GM21825 (cell line): ENCODE data around the gene SPRING1.
"Not testable (repeated sequence)": the region's sequence is repeated elsewhere in the genome, so short reads cannot be mapped to it uniquely, and the experiment has no call there.

Source experiments
- ATAC-seq: cut with Tn5 transposase; IDR thresholded peaks from one replicate; pipeline ENCODE4 v1.9.1; 2021; ENCODE audit warnings: mild to moderate bottlenecking, moderate library complexity; ENCODE audit not compliant: unreplicated experiment

The SPRING1 gene

DNA sequence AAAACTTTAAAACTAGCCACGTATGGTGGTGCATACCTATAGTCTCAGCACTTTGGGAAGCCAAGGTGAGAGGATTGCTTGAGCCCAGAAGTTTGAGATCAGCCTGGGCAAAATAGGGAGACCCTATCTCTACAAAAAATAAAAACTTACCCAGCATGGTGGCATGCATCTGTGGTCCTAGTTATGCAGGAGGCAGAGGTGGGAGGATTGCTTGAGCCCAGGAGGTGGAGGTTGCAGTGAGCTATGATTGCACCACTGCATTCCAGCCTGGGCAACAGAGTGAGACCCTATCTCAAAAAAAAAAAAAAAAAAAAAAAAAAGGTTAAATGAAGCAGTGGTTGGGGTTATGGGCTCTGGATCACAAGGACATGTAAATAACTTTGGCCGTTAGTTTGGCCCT lies 4.9 kb upstream of the SPRING1 start:
- not testable (repeated sequence) for ATAC-seq

DNA sequence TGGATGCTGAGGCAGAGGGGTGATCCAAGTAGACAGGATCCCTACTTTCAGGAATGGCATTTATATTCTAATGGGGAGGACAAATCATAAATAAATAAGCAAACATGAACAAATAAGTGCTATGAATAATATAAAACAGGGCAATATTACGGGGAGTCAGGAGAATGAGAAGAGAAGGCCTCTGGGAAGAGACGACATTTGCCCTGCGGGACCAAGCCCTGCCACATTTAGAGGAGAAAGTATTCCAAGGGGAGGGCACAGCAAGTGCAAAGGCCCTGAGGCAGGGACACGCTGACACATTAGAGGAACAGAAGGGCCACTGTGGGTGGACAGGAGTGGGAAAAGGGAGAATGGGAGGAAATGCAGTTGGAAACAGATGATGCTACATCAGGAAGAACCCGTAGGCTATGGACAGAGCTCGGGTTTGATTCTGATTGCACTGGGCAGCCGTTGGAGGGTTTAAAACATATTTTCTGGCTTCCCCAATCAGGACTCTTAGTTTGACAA lies 1.6 kb upstream of the SPRING1 start:
- no peak for ATAC-seq

DNA sequence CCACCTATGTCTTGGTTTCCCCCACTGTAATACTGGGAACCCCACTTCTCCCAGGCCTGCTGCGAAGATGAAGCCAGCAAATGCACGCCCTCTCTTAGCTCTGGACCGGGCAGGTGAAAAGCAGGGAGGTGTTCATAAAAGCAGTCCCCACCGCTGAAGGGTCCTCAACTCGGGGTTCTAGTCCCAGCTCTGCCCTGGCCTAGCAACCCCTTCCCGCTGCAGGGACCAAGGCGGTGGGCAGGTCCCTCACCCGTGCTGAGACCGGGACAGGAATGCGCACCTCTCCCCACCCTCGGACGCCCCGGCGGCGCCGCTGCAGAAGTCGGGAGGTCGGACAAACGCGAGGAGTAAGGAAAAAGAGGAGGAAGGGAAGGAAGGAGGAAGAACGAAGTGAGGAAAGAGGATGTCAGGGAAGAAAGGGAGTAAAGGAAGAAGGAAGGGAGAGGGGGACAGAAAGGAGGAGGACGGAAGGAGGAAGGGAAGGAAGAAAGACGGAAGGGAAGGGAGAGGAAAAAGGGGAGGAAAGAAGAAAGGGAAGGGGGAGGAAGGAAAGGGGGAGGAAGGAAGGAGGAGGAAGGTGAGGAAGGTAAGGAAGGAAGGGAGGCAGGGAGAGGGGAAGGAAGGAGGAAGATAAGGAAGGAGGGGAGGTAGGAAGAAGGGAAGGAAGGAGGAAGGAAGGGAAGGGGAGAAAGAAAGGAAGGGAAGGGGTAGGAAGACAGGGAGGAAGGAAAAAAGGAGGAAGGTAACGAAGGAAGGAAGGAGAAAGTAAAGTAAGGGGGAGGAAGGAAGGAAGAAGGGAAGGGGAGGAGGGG lies 701 bp downstream of the SPRING1 start:
- no peak for ATAC-seq

DNA sequence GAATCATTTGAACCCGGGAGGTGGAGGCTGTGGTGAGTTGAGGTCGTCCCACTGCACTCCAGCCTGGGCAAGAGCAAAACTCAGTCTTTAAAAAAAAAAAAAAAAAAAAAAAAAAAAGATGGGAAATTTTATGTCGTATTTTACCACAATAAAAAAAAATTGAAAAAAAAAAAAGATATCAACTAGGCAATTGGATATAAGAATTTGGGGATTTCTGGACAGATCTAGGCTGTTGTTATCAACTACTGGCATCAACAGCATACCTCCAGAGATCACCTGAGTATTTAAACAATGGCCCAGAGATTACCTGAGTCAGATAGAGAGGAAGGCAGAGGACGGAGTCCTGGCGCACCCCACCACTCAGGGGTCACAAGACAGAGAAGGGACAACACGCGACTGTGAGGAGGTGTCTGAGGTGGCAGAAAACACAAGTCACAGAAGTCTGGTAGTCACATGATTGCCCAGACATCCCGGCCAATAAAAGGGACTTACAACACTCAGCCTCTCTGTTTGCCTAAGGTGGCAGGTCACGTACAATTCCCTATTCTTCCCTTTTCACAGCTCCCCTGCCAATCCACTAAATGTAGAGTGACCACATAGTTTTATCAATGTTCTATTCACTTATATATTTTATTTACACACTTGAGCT lies 1.8 kb downstream of the SPRING1 start:
- no peak for ATAC-seq

DNA sequence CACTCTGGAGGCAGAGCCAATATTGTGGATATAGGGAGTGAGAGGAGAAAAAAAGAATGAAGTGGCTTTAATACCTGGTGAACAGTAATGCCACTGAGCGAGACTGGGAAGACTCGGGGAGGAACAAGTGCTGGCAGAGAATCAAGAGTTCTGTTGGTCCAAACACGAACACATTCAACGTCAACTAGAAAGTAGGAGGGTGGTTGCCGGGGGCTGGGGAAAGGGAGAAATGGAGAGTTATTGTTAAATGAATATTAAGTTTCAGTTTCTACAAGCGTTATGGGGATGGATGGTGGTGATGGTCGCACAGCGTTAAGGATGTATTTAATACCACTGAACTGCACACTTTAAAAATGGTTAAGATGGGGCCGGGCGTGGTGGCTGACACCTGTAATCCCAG lies 2.8 kb downstream of the SPRING1 start:
- ATAC-seq = no peak

DNA sequence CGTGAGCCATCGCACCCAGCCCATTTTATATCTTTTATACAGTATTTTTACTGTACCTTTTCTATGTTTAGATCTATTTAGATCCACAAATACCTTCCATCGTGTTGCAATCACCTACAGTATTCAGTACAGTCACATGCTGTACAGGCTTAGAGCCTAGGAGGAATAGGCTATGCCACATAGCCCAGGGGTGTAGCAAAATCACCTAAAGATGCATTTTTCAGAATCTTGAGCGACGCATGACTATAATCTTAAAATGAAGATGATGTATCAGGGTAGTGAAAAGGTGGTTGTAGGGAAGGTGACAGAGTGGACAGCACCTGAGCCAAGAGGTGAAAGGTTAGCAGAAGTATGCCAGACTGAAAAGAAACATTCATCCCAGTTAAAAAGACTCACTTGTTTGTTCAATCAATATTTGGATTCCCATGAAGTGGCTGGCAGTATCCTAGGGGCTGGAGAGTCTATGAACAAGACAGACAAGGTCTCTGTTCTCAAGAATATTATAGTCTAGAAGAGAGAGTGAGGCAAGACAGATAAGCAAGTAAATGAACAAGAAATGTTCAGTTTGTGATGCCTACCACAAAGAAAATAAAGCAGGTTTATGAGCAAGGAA lies 3.6 kb downstream of the SPRING1 start:
- no peak for ATAC-seq

DNA sequence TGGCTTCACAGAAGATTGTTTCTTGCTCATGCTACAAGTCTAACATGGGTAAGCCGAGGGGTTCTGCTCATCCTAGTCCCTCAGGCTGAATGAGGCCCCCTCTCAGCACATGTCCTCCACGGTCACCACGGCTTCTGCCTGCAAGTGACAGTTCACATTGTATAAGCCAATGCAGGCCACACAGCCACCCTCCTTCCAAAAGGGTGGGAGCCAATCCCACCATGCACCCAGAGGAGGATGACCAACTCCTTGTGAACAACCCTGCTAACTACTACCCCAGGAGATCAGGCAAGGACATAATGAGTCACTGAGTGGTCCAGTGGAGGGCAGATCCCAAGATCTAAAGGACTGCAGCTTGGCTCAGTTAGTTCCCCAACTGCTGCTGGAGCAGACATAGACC lies 6.1 kb downstream of the SPRING1 start:
- no peak for ATAC-seq

DNA sequence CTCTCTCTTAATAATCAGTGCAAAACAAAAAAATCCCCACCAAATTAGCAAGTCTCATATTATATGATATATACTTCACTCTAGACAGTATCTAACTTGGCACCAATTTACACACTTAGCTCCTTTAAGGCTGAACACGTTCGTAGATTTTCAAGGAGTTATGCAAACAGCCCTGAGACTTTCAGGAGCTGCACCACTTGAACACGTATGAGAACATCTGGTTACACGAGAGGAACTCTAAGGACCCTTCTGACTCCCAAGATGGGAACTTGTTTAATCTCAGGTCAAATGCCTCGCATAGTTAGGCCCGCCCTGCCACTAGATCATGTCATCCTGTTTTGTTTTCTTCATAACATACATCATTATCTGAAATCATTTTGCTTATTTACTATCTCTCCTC lies 10.0 kb downstream of the SPRING1 start:
- no peak for ATAC-seq

DNA sequence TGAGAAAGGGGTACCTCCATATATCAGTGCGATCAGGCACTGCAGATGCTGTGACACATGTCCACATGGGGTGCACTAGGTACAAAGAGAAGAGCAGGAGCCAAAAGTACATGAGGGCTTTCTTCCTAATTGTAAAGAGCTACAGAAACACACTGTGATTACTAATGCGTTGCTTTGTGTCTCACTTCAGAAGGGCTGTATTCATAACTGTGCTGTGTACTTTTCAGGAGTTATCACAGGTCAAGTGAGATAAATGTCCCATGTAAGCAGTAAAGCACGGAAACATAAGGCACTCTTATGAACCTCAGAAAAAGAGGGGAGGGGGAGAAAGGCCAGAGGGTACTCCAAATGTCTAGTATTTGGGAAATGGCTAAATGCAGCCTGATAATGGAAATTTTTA lies 10.6 kb downstream of the SPRING1 start:
- no peak for ATAC-seq

DNA sequence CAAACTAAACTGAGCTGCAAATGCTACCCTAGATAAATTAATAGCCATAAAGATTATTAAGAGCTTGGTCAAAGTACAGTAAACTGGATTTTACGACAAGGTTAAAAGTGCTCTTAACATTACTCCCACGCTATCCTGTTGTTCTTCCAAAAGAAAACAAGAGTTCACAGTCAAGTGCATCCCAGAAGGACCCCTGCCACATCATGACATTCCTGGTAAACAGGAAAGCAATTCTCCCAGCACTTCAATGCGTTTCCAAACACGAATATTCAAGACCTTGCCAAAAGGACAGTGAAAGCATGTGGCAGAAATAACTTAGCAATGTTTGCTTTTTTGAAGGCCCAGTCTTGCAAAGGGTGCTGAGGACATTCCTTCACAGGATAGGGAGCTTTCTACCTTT lies 11.2 kb downstream of the SPRING1 start:
- ATAC-seq = no peak

DNA sequence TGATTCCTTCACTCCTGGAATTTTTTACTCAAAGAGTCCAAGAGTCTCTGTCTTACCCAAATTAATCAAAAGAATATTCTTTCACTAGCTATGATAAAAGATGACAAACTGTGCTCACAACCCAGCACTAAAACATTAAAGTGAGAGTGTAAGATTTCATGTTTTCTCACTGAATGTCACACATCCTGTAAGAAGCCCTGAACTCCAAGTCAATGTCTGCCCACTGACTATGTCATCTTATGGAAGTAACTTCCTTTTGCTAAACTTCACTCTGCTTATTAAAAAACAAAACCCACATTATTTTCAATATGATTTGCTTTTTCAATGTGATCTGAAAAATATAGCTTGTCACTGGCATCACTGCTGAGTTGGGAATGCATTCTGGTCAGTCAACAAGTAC lies 15.6 kb downstream of the SPRING1 start:
- ATAC-seq = no peak

DNA sequence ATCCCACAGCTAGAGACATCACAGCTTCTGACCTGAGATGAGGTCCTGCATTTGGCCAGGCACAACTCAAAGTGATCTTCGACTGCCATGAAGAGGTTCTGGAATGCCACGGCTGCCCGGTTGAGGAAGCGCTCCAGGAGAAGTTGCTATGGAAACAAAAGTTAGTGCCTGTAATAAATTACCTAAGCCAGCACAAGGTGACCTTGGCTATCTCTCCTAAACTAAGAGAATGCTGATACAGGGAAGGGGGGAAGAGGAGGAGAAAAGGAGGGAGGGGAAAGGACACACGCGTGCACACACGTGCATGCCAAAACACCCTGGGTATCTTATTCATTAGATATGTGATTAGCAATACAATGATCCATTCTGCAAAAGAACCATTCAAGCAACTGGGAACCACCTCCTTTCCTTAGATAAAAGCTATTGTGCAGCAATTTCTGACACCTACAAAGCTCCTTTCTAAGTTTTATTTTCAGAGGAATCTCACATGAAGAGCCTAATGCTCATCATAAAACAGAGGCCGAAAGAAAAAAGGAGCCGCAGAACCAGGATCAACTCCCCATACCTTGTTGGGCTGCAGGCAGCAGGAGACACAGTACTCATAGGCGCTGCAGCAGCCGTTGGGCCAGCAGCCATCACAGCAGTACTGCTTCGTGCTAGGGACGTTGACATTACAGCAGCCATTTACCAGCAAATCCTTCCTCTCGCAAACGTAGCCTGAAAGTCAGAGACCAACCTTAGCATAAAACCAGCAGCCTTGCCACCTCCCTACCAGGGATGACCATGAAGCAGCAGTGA lies 17.9 kb downstream of the SPRING1 start:
- ATAC-seq = no peak

DNA sequence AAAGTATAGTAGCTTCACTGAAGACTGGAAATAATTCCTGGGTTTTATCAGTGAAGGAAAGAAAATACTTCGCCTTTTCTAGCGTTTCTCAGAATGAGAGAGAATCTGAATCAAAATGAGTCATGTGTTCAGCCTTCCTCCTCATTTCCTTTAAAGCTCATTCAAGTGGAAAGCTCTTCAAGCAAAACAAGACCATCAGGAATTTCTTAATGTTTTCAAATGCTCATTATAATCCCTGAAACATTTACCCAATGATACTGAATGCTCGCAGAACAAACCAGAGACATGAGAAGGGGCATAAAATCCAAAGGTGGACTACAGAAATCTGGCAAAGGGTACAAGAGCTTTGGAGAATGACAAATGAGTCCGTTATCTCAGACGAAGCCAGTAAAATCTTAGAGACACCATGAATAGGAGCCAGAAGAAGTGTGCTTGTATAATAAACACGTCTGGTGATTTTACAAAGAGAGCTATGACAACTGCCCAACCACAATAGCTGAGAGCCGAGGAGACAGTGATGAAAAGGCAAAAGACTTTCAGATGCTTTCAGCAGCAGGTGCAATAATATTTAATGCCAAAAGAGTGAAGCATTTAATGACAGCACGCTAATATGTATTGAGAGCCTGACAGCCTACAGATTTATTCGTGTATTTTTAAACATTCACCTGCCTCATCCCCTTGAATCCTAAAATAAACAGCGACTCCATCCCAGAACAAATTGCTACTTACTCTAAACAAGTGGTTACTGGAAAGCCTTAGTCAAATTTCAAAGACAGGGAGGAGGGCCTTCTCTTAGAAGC lies 19.0 kb downstream of the SPRING1 start:
- ATAC-seq = no peak

DNA sequence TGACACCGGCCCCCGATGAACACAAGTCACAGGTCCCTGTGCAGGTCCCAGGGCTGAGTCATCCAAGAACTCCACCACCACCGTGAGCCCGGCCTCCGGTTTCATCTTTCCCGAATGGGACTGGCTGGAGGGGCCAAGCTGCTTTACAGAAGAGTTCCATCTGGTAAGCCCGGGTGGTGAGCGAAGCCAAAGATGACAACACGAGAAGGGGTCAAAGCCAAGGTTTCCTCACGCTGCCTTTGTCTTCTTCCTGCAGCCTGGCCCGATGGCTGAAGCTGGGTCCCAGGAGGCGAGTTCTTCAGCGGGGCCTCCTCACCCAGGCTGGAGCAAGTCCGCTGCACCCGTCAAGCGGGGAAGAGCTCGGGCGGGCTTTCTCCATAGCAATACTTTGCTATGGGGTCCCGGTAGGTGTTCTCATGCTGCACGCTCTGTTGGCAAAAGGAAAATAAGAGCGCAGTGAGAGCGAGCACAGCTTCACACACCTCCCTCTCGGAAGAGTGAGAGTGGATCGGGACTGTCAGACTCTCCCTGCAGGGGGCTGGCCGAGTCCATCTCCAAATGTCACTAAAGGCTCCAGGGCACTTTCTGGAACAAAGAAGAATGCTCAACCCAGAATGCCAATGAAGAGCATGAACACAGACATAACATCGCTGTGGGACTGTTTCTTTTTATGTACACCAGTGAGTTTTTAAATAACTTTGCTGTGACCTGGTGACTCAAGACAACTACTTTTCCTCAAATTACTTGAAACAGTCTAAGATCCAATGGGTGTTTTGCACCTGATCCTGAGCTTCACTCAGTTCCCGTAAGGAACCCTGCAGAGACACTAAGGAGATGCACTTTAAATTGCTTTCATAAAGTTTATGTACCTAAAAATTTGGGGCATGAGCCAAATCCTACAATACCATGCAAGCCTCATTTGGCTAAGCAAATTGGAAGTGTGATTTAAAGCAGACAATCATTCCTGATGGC lies 20.1 kb downstream of the SPRING1 start:
- no peak for ATAC-seq

DNA sequence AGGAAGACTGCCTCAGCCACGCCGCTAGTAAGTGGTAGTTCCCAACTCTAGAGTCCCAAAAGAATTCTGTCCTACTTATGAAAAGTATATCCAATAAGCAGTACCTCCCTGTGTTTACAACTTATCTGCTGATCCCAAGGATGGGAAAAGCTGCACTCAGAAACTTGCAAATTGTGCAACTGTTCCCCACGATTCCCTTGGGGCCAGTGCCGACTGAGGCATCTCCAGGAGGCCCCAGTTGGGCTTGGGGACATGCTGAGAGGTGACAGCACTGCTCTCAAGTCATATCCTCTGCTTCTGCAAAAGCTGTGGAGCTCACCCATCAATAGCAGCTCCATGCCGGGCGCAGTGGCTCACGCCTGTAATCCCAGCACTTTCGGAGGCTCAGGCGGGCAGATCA lies 23.7 kb downstream of the SPRING1 start:
- ATAC-seq = no peak

DNA sequence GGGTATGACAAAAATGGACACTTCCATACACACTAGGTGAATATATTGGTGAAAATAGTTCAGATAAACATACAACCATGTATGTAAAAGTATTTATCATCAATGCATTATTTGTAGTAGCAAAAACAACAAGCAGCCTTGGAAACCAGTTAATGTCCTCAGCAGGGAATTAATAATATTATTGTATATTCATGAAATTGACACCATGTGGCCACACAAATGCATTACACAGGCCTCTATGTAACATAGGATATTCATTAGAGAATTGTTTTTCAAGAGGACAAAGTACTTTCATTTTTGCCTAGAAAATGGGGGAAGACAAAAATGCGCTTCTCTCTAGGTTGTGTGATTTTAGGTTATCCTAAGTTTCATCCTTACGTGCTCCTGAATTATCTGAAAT lies 24.3 kb downstream of the SPRING1 start:
- no peak for ATAC-seq

DNA sequence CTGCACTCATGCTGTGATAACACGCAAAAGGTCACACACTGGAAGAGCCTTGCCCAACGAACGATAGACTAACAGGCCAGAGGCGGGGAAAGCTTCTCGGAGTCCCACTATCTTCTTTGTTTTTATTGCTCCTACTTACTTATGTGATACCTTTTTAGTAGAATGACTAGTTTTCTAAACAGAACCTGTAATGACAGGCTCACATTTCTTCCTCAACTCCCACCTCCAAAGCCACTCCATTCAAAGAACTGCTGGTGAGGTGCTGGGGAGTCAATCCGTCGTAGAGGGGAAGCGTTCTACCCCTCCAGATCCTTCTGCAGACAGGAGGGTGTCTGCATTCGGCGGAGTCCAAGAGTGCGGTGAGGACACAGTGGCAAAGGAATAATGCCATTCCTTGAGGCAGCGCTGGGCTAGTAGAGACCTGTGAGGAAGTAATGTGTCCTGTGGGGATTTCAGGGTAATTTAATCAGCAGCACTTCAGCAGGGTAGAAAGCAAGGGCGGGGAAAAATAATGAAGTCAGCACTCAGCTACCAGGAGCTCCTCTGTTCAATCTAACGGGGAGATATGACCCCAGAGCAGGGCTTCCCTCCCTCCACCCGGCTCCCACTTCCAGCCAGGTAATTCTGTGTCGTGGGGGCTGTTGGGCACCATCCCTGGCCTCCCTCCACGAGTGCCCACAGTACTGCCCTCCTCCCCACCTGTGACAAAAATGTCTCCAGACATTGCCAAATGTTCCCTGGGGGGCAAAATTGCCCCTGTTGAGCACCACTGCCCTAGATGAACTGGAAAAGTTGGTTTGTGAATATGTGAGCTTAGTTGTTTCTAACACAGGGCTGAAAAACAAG lies 25.2 kb downstream of the SPRING1 start:
- no peak for ATAC-seq
